ENCODE data around the gene FOXA1. TPM values are rescaled to one million over a fixed set of nuclear protein-coding genes. Genes with fewer than 3 reads are reported as not detected.

FOXA1 gene
- total RNA-seq, 1 experiment from 2014 or later, result 131 TPM

GRCh38 chr14:37608649-37609048 is 13.6 kb upstream of the FOXA1 start:
- H3K4me1 Mint-ChIP-seq (ENCODE audit: low read depth, unreplicated experiment), result no peaks in the 10 kb centered on the region
- DNase-seq, result no peak
- peaks cover 11% of the 10 kb centered on the region for H3K36me3 Mint-ChIP-seq (ENCODE audit: insufficient read depth, unreplicated experiment)
- TF ChIP-seq CTCF (IDR thresholded peaks at IDR 0.05; ENCODE audit: unreplicated experiment), result no peak
- no peak overlapping the region for H3K27ac Mint-ChIP-seq (ENCODE audit: unreplicated experiment)
- H3K9me3 Mint-ChIP-seq (ENCODE audit: low read depth, unreplicated experiment), result peaks cover 5% of the 10 kb centered on the region
- intact Hi-C loops (cut with micrococcal nuclease; ENCODE audit: unreplicated experiment), result no loop called here
- no TSS peak for BruUV-seq (replicated peaks)
- H3K27me3 Mint-ChIP-seq (ENCODE audit: unreplicated experiment), result no peaks in the 10 kb centered on the region
- no peak overlapping the region for H3K4me3 Mint-ChIP-seq (ENCODE audit: low read depth, unreplicated experiment)
- CTCF ChIA-PET, result interaction anchor here (0.6 kb wide), 1 partner anchor 31 kb away, joined by 4 read pairs; no protein-coding TSS in a partner anchor

- Mint-ChIP-seq H3K27me3 (ENCODE audit: unreplicated experiment) (no peaks in the 10 kb centered on the region), H3K4me1 (ENCODE audit: low read depth, unreplicated experiment) (peaks cover 9% of the 10 kb centered on the region), H3K36me3 (ENCODE audit: insufficient read depth, unreplicated experiment) (peaks cover 10% of the 10 kb centered on the region), H3K27ac (ENCODE audit: unreplicated experiment) (no peak overlapping the region), H3K9me3 (ENCODE audit: low read depth, unreplicated experiment) (peaks cover 5% of the 10 kb centered on the region), H3K4me3 (ENCODE audit: low read depth, unreplicated experiment) (no peak overlapping the region)
- no TSS peak for BruUV-seq (replicated peaks)
- no peak for TF ChIP-seq CTCF (IDR thresholded peaks at IDR 0.05; ENCODE audit: unreplicated experiment)
- intact Hi-C loops (cut with micrococcal nuclease; ENCODE audit: unreplicated experiment), result no loop called here
- no peak for DNase-seq
- CTCF ChIA-PET, result interaction anchor here (0.6 kb wide), 1 partner anchor 10 kb away, joined by 3 read pairs; no protein-coding TSS in a partner anchor
Measured at GRCh38 chr14:37606678-37607077, 11.6 kb upstream of the FOXA1 start.

GRCh38 chr14:37603688-37604251 is 8.7 kb upstream of the FOXA1 start:
- intact Hi-C loops (cut with micrococcal nuclease; ENCODE audit: unreplicated experiment), result no loop called here
- Mint-ChIP-seq H3K4me1 (ENCODE audit: low read depth, unreplicated experiment) (peaks cover 24% of the 10 kb centered on the region), H3K36me3 (ENCODE audit: insufficient read depth, unreplicated experiment) (peaks cover 23% of the 10 kb centered on the region), H3K4me3 (ENCODE audit: low read depth, unreplicated experiment) (no peak overlapping the region), H3K27me3 (ENCODE audit: unreplicated experiment) (no peaks in the 10 kb centered on the region), H3K9me3 (ENCODE audit: low read depth, unreplicated experiment) (no peaks in the 10 kb centered on the region), H3K27ac (ENCODE audit: unreplicated experiment) (no peak overlapping the region)
- BruUV-seq (replicated peaks), result no TSS peak
- no peak for DNase-seq
- CTCF ChIA-PET, result no interaction called here
- TF ChIP-seq CTCF (IDR thresholded peaks at IDR 0.05; ENCODE audit: unreplicated experiment), result no peak

GRCh38 chr14:37602605-37603453 is 7.8 kb upstream of the FOXA1 start:
- no TSS peak for BruUV-seq (replicated peaks)
- H3K4me3 Mint-ChIP-seq (ENCODE audit: low read depth, unreplicated experiment), result no peak overlapping the region
- peaks cover 25% of the 10 kb centered on the region for H3K36me3 Mint-ChIP-seq (ENCODE audit: insufficient read depth, unreplicated experiment)
- peak overlapping the region; percentile 51 for H3K27ac Mint-ChIP-seq (ENCODE audit: unreplicated experiment)
- CTCF ChIA-PET, result no interaction called here
- no peaks in the 10 kb centered on the region for H3K9me3 Mint-ChIP-seq (ENCODE audit: low read depth, unreplicated experiment)
- H3K4me1 Mint-ChIP-seq (ENCODE audit: low read depth, unreplicated experiment), result peaks cover 25% of the 10 kb centered on the region
- no peak for TF ChIP-seq CTCF (IDR thresholded peaks at IDR 0.05; ENCODE audit: unreplicated experiment)
- H3K27me3 Mint-ChIP-seq (ENCODE audit: unreplicated experiment), result no peaks in the 10 kb centered on the region
- DNase-seq, result no peak
- intact Hi-C loops (cut with micrococcal nuclease; ENCODE audit: unreplicated experiment), result no loop called here

Data from Calu3 (cell line).